Adrenal gland (tissue), 5 donors: ENCODE results near the gene HPN.

Source experiments
- CTCF ChIP-seq, 6 experiments: fragments of 450-650 bp in 4 of 6; fragments of 200-600 bp in 2 of 6; sonication (generic) in 1 of 6; IDR thresholded peaks; 1 replicate in 5 of 6; 2 replicates in 1 of 6; pipeline versions ENCODE4 v1.5.1 to v1.8.0; 2016 to 2021; ENCODE audit warnings: antibody characterized with exemption in 6 of 6, mild to moderate bottlenecking in 2 of 6, moderate library complexity in 1 of 6
- POLR2A ChIP-seq, 2 donors: fragments of 450-650 bp; IDR thresholded peaks; one replicate each; pipeline ENCODE4 v1.6.1; 2017; ENCODE audit warnings: antibody characterized with exemption in 2 of 2, mild to moderate bottlenecking in 2 of 2, moderate library complexity in 1 of 2
- donor health status: DM: no; HTN: no; CAD: no.

- TF ChIP-seq CTCF (IDR thresholded peaks at IDR 0.05) = no peak
- no peak for TF ChIP-seq POLR2A (IDR thresholded peaks at IDR 0.05)
These were observed 67.2 kb downstream of the HPN start for GRCh38 chr19:35108730-35109129.
